Measurements from ENCODE around the gene MAGI3.

- TF ChIP-seq POLR2A (IDR thresholded peaks at IDR 0.05) (no peak), CTCF (IDR thresholded peaks at IDR 0.05) (no peak)
Observed at GRCh38 chr1:113433184-113433583, 42.9 kb downstream of the MAGI3 start.
